ENCODE data around the gene MDH1B.

Gene MDH1B

DNA sequence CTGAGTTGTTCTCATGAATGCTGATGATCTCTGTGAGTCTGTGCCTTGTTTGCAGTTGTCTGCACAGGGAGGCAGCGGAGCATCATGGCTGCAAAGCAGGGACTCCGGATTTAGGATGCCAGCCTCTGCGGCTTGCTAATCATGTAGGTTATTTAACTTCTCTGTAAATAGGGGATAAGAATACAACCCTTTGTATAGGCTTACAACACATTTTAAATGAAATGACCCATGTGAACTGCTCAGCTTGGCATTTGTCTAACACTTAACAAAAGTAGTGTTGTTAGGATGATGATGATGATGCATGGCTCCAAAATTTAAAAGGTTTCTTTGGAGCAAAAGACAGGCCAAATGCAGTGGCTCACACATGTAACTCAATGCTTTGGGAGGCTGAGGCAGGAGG is 66.3 kb downstream of the MDH1B start:
- TF ChIP-seq, protein P1, sequence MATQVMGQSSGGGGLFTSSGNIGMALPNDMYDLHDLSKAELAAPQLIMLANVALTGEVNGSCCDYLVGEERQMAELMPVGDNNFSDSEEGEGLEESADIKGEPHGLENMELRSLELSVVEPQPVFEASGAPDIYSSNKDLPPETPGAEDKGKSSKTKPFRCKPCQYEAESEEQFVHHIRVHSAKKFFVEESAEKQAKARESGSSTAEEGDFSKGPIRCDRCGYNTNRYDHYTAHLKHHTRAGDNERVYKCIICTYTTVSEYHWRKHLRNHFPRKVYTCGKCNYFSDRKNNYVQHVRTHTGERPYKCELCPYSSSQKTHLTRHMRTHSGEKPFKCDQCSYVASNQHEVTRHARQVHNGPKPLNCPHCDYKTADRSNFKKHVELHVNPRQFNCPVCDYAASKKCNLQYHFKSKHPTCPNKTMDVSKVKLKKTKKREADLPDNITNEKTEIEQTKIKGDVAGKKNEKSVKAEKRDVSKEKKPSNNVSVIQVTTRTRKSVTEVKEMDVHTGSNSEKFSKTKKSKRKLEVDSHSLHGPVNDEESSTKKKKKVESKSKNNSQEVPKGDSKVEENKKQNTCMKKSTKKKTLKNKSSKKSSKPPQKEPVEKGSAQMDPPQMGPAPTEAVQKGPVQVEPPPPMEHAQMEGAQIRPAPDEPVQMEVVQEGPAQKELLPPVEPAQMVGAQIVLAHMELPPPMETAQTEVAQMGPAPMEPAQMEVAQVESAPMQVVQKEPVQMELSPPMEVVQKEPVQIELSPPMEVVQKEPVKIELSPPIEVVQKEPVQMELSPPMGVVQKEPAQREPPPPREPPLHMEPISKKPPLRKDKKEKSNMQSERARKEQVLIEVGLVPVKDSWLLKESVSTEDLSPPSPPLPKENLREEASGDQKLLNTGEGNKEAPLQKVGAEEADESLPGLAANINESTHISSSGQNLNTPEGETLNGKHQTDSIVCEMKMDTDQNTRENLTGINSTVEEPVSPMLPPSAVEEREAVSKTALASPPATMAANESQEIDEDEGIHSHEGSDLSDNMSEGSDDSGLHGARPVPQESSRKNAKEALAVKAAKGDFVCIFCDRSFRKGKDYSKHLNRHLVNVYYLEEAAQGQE (IDR thresholded peaks at IDR 0.05; ENCODE audit: insufficient read depth in 1 of 2, low read depth in 2 of 2, low read length in 2 of 2): no peak
- TF ChIP-seq POLR2AphosphoS5 (IDR thresholded peaks at IDR 0.05; ENCODE audit: low read depth, low read length): no peak
- no peak for TF ChIP-seq SIN3A (IDR thresholded peaks at IDR 0.05; ENCODE audit: borderline replicate concordance, insufficient read depth, low read length)
- TF ChIP-seq FOXP2 (optimal IDR thresholded peaks at IDR 0.05; ENCODE audit: borderline replicate concordance, extremely low read depth, extremely low read length, insufficient read depth): no peak
- TF ChIP-seq TAF1 (IDR thresholded peaks at IDR 0.05; ENCODE audit: borderline replicate concordance, insufficient read depth, low read length): no peak

DNA sequence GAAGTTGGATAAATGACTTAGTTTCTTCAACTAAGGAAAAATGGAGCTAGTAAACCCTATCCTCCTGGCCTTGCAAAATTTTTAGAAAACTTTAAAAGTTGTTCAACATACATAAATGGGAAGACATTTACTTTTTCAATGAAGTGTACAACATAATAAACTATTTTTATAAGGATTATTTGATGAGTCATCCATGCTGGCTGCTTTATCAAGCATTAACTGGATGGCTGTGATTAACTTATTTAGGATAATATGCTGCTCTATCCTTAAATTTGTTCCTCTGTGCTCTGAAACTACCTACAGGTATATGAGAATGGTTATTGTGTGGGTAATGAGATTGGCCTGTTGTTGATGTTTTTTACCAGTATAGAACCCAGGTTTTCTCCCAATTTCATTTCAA is 68.2 kb downstream of the MDH1B start:
- TF ChIP-seq, protein P1 (IDR thresholded peaks at IDR 0.05; ENCODE audit: insufficient read depth in 1 of 2, low read depth in 2 of 2, low read length in 2 of 2): no peak
- TF ChIP-seq POLR2AphosphoS5 (IDR thresholded peaks at IDR 0.05; ENCODE audit: low read depth, low read length): no peak
- TF ChIP-seq FOXP2 (optimal IDR thresholded peaks at IDR 0.05; ENCODE audit: borderline replicate concordance, extremely low read depth, extremely low read length, insufficient read depth): no peak
- no peak for TF ChIP-seq SIN3A (IDR thresholded peaks at IDR 0.05; ENCODE audit: borderline replicate concordance, insufficient read depth, low read length)
- TF ChIP-seq TAF1 (IDR thresholded peaks at IDR 0.05; ENCODE audit: borderline replicate concordance, insufficient read depth, low read length): no peak

DNA sequence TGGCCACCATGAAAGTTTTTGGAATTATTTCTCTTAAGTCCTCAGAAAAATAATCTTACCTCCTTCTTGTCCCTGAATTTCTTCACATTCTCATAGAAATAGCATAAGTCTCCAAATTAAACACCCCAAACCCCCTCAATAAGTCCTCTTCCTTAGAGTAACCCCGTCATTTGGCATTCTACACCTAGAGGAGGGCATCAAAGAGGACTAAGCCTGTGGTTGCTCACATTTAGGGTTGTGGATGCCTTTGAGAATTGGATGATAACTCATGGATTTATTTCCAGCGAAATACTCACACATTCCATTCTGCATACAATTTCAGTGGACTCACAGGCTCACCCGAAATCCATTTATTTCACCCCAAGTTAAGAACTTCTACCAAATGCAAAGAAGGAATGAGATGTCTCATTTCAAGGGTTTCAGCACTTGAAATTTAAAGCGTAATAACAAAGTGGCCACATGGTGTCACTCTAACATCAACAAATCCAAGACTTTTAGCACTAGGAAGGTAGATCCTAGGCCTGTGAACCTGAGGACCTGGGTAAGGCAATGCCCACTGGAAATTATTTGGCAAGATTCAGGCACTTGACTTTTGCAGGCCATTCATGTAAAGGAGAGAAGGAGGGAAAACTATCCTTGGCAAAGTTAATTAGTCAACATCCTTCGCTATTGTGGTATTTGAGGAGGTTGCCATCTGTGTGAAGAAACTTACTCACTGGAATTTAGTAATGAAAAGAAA is 71.6 kb downstream of the MDH1B start:
- TF ChIP-seq TAF1 (IDR thresholded peaks at IDR 0.05; ENCODE audit: borderline replicate concordance, insufficient read depth, low read length) (no peak), SIN3A (IDR thresholded peaks at IDR 0.05; ENCODE audit: borderline replicate concordance, insufficient read depth, low read length) (no peak), POLR2AphosphoS5 (IDR thresholded peaks at IDR 0.05; ENCODE audit: low read depth, low read length) (no peak), FOXP2 (optimal IDR thresholded peaks at IDR 0.05; ENCODE audit: borderline replicate concordance, extremely low read depth, extremely low read length, insufficient read depth) (no peak)
- TF ChIP-seq, protein P1 (IDR thresholded peaks at IDR 0.05; ENCODE audit: insufficient read depth in 1 of 2, low read depth in 2 of 2, low read length in 2 of 2): no peak

DNA sequence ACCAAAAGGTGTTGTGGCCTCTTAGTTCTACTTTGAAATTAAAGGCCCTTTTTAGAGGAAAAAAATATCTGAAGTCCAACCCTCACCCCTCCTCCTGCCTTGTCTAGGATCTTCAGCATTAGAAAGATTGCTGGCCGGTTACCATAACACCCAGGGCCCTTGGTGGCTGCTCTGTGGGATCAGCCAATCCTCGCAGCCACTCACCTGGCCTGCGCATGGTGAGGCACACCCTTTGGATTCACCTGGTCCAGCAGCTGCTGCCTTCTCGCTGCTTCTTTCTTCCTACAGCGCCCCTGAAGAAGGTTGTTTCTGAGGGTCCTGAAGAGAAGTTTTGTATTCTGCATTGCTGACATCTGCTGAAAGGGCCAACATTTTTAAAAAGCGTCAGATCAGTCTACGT is 72.2 kb downstream of the MDH1B start:
- TF ChIP-seq FOXP2 (optimal IDR thresholded peaks at IDR 0.05; ENCODE audit: borderline replicate concordance, extremely low read depth, extremely low read length, insufficient read depth): no peak
- TF ChIP-seq, protein P1 (IDR thresholded peaks at IDR 0.05; ENCODE audit: insufficient read depth in 1 of 2, low read depth in 2 of 2, low read length in 2 of 2): no peak
- no peak for TF ChIP-seq SIN3A (IDR thresholded peaks at IDR 0.05; ENCODE audit: borderline replicate concordance, insufficient read depth, low read length)
- no peak for TF ChIP-seq TAF1 (IDR thresholded peaks at IDR 0.05; ENCODE audit: borderline replicate concordance, insufficient read depth, low read length)
- no peak for TF ChIP-seq POLR2AphosphoS5 (IDR thresholded peaks at IDR 0.05; ENCODE audit: low read depth, low read length)
